Hematopoietic multipotent progenitor cell treated with erythropoietin and hydrocortisone succinate and interleukin-3 and kit ligand, for 15 days (in vitro differentiated cells): ENCODE results near the gene TRNAU1AP.
A peak's percentile ranks its signal among the peaks of the same experiment; 100 is the strongest.
"Not testable (repeated sequence)": the region's sequence is repeated elsewhere in the genome, so short reads cannot be mapped to it uniquely, and the experiment has no call there.

ENCODE experiments used
- DNase-seq: peaks from one replicate; pipeline ENCODE4 v3.0.0-alpha.2; 2015; ENCODE audit warnings: low spot score

TRNAU1AP gene

DNA sequence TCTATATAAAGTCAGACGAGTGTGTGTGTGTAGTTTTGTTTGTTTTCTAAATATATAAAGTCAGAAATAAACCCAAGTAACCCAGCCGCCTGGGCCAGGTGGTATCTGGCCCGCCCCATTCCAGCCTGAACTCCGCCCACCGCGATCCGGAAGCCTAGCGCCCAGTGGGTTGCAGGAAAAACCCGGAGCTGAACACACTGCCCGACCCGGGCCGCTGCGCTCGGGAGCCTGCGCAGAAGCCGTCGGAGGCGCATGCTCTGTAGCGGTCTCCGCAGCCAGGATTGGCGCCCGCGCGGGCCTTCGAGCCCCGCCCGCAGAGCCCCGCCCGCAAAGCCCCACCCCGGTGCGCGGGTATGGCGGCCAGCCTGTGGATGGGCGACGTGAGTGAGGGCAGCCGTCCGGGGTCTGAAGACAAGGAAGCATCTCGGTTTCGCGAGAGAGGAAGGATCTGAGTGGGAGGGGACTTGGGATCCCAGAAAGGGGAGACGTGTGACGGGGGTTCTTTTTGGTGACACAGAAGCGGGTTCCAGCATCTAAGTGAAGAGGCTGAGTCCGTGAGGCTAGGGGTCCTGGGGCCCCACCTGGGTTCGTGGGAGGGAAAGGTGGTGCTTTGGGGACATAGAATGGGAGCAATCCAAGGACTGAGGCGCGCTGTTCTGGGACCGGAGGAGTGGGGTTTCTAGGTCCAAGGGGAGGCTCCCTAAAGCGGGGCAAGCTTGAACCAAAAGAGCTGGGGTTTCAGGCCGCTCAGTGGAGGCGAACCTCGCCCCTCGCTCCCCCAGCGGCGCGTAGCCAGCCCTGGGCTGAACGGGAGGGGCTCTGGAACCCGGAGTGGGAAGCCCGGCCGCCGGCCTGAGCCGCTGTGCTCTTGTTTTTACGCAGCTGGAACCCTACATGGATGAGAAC, at the start of gene TRNAU1AP:
Gene TRNAU1AP, plus strand, starts transcription at position 328 of the 906 bp plus-strand sequence. Its CDS starts 26 bp downstream, at position 354.
- DNase-seq = peak; percentile 98

GRCh38 chr1:28503117-28503516, 49.8 kb upstream of the TRNAU1AP start:
- DNase-seq = no peak

- peak; percentile 98 for DNase-seq
These were observed 47.3 kb upstream of the TRNAU1AP start, which contains the start of gene RCC1 for GRCh38 chr1:28505406-28506187. TSS of gene RCC1 (plus strand) at chr1:28506043. CDS start at chr1:28529867, 23,824 bp downstream.

DNA sequence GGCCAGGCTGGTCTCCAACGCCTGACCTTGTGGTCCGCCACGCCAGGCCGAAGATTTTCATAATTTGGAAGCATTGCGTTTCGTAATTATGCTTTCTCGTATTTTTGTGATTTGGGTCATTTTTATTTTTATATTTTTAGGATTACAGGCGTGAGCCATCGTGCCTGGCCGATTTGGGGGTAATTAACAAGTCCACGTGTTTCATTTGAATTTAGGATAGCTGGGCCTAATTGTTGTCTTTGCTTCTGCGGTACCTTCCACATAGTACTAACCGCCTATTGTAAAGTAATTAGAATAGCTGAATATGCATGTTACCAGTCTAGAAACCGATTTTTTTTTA, 46.0 kb upstream of the TRNAU1AP start:
- DNase-seq = no peak

GRCh38 chr1:28507247-28507645, 45.6 kb upstream of the TRNAU1AP start:
- DNase-seq = no peak

GRCh38 chr1:28507646-28508434, 45.0 kb upstream of the TRNAU1AP start:
- no peak for DNase-seq

- no peak for DNase-seq
These were observed 44.5 kb upstream of the TRNAU1AP start for GRCh38 chr1:28508435-28508754.

GRCh38 chr1:28509705-28510272, 43.1 kb upstream of the TRNAU1AP start:
- DNase-seq = no peak

DNA sequence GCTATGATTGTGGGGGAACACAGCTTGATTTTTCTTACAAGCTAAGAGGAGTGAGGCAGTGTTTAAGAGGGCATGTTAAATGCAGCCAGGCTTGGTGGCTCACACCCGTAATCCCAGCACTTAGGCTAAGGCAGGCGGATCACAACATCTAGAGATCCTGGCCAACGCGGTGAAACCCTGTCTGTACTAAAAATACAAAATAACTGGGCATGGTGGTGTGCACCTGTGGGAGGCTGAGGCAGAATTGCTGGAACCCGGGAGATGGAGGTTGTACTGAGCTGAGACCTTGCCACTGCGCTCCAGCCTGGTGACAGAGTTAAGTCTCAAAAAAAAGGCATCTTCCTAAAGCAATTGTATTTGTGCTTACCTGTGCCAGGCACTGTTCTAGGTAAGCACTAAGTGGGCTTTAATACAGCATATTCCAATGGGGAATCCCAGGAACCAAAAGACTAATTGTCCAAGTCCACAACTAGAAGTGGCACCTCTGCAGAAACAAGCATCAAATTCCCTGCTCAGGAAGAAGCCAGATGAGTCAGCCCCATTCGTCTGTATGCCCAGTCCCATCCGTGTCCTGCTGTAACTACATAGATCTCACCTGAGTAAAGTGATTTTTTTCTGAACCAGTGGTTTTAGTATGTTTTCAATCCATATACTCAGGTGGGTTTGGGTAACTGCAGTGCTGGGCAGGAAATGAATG, 42.5 kb upstream of the TRNAU1AP start:
- DNase-seq = no peak

GRCh38 chr1:28510970-28511440, 41.9 kb upstream of the TRNAU1AP start:
- no peak for DNase-seq

GRCh38 chr1:28512058-28512611, 40.8 kb upstream of the TRNAU1AP start:
- no peak for DNase-seq

DNA sequence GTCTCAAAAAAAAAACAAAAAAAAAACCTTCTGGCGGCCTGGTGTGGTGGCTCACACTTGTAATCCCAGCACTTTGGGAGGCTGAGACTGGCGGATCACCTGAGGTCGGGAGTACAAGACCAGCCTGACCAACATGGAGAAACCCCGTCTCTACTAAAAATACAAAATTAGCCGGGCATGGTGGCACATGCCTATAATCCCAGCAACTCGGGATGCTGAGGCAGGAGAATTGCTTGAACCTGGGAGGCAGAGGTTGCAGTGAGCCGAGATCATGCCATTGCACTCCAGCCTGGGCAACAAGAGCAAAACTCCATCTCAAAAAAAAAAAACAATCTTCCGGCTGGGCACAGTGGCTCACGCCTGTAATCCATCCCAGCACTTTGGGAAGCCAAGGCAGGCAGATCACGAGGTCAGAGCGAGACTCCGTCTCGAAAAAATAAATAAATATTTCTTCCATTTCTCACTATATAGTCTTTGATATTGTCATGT, 38.4 kb upstream of the TRNAU1AP start:
- not testable (repeated sequence) for DNase-seq

GRCh38 chr1:28516518-28516956, 36.3 kb upstream of the TRNAU1AP start:
- DNase-seq = no peak

DNA sequence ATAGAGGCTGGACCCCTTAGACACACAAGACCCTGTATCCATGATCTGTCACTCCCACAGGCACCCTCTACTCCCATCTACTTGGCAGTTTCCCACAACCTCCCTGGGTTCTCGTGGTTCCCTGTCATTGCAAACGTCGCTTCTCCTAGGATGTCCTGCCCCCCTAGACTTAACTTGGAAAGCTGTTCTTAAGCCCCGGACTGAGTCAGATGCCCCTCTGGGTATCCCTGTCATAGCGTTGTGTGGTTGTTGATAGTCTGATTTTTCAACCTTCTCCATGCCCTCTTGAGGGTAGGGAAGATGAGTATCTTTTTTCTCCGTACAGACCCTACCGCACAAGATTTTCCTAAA, 35.3 kb upstream of the TRNAU1AP start:
- no peak for DNase-seq

GRCh38 chr1:28518000-28518744, 34.7 kb upstream of the TRNAU1AP start:
- peak; percentile 86 for DNase-seq

GRCh38 chr1:28518745-28519341, 34.0 kb upstream of the TRNAU1AP start:
- DNase-seq = peak; percentile 52

- no peak for DNase-seq
These were observed 32.7 kb upstream of the TRNAU1AP start for GRCh38 chr1:28519946-28520725.

GRCh38 chr1:28520796-28521195, 32.1 kb upstream of the TRNAU1AP start:
- not testable (repeated sequence) for DNase-seq
